ENCODE results near the gene CYP24A1.

CYP24A1 gene

DNA sequence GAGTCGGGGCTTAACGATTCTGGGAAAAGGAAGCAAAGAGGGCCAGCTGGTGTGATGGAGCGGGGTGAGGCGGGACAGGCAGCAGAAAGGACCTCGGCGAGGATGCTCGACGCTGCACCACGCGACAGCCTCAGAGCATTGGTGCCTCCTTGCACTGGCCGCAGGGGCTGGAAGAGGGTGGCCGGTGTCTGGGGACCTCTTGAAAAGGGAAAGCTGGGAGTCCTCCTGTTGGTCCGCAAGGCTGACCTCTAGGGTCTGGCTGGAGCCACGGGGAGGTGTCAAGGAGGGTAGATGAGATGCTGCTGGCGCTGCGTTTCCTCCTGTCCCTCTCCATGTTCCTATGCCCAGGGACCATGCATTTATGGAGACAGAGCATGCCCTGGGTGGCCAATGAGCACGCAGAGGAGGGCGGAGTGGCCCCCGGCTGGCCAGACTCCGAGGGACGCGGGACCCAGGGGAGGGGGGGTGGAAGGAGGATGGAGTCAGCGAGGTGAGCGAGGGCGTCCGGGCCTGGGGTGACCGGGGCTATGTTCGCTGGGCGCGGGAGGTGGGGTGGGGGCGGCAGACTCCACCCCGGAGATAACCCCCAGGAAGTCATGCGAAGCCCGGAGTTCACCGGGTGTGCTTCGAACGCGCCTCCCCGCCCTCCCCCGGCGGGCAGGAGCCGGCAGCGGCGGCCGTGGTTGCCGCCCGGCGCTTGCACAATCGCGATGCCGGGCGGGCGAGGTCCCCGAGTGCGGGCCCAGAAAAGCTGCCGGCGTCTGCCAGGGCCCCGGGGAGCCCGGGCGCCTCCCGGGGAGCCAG lies at the start of gene CYP24A1:
TSS of gene CYP24A1 (minus strand) at position 334 of the 804 bp plus-strand sequence. CDS start 407 bp downstream, outside the sequence.
- no peak for DNase-seq (ENCODE audit: low read depth)

DNA sequence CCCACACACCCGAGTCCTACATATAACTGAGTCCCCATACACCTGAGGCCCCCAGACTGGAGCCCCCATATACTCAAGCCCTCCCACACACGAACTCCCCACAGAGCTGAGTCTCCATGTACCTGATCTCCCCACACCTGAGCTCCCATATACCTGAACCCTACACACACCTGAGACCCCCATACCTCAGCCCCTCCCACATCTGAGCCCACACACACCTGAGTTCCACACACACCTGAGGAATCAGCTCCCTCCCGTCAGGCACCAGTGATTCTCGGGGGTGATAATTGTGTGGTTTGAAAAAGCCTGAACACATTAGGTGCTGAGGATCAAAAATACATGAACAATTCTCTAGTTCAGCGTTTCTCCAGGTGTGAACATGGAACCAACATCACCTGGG lies 49.5 kb upstream of the CYP24A1 start:
- no peak for DNase-seq (ENCODE audit: low read depth)

DNA sequence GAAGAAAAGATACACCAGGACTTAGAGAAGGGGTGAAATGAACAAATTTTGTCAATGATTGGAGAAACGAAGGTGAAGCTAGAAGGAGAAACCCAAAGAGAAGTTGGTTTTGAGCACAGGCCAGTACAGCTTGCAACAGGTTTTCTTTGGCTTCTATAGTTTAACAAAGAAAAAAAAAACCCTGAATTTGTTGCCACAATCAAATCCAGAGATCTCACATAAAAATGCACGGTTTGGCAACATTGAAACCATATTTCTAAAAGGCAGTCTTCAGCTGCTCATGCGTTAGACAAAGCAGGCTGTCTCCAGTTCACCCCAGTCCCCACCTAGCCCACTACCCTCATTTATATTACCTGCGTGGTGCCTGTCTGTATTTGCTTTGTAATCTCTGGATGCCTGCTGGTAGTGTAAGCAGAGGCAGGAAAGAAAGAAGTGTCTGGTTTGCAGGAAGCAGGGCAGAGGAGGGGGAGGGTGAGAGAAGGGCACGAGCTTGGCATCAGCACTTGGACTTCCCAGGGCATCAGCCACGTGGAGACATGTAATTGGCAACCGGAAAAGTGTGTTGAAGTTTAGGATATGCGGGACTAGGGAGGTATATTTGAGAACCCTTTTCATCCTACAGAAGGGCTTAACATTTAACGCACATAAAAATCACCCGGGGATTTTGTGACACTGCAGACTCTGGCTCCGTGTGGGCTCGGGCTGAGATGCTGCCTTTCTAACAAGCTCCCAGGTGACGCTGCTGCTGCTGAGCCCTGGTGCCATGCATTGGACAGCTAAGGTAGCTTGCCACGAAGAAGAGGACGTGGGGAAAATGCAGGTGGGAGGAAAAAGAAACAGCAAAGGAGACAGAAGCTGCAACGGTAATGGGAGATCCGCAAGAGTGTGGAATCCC lies 48.5 kb upstream of the CYP24A1 start:
- no peak for DNase-seq (ENCODE audit: low read depth)

DNA sequence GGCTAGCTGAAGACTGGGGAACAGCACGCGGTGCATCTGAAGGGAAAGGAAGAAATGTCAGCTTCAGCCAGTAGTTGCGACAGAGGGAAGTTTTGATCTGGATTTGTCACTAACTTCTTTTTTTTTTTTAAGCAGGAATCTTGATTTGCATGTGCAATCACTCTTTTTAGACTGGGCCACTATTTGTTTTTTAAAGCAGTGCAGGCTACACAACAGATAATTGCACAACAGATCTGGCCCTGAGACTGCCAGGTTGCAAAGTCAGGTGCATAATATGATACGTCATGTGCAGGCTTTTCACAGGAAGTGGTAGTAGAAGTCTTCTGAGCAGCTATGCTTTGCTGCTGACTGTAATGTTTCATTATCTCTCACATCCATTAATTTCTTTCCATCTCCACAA lies 47.6 kb upstream of the CYP24A1 start:
- no peak for DNase-seq (ENCODE audit: low read depth)

DNA sequence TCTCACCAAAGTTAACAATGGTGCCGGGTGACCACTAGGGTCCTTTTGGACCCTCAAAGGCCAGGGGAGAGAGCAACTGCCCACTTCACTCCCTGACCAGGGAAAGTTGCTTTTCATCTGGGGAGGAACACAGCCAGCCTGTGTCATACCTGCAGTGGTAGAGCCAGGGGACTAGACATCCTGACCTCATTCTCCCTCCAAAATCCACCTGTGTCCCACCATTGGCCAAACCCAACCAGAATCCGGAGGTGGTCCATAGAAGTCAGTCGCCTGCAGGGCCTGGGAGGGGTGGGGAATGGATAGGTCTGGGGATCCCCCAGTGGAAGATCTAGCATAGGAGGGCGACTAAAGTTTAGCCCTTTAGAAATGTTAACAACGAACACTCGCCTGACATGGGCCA lies 46.9 kb upstream of the CYP24A1 start:
- DNase-seq (ENCODE audit: low read depth), result no peak

DNA sequence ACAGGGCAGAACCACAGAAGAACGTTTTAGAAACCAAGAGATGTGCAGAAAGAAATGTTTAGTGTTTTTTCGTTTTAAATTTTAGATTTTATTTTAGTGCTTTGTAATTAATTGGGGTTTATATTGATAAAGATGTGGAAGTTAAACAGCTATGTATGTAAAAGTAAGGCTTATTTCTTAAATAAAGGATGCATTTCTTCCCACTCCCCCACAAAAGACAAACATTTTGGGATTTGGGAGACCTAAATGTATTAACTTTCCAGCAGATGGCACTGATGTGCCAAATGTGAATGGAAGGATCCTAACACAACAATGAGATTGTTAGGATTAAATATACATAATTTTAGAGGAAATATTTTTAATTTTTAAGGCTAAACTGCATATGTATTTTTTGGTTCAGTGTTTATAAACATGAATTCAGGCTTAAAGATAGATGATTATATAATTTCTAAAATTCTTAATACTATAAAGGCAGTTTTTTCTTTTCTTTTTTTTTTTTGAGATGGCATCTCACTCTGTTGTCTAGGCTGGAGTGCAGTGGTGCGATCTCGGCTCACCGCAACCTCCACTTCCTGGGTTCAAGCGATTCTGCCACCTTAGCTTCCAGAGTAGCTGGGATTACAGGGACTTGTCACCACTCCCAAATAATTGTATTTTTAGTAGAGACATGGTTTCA lies 46.1 kb upstream of the CYP24A1 start:
- no peak for DNase-seq (ENCODE audit: low read depth)

DNA sequence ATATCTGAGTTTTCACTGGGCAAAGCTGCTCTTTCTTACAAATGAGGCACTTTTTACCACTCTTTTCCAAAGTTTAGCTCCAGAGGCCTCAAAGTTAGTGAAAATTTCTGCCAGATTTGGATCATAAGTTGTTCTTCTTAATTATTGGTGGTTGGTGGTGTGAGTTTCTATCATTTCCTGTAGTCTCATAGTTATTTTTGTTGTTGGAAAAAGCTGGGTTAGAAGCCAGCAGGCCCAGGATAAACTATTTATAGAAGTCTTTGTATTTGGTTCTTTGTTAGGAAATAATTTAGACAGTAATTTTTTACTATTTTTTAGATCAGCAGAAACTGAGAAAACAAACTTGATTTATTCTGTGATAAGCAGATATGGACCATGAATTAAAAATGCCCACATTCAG lies 44.7 kb upstream of the CYP24A1 start:
- no peak for DNase-seq (ENCODE audit: low read depth)

DNA sequence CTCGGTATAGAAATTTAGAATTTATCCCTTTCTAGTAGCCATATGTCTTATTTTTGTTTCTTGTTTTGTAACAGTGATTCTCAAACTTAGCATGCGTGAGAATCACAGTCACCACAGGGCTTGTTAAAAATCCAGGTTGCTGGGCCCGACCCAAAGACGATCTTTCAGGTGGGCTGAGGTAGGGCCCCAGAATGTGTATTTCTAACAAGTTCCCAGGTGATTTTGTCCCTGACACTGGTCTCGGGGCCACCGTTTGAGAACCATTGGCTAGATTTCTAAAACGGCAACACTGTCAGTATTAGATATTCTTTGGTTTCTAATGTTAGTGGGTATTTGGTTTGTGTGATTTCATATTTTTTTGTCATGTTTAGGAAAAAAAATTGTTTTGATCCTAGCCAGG lies 44.0 kb upstream of the CYP24A1 start:
- no peak for DNase-seq (ENCODE audit: low read depth)

DNA sequence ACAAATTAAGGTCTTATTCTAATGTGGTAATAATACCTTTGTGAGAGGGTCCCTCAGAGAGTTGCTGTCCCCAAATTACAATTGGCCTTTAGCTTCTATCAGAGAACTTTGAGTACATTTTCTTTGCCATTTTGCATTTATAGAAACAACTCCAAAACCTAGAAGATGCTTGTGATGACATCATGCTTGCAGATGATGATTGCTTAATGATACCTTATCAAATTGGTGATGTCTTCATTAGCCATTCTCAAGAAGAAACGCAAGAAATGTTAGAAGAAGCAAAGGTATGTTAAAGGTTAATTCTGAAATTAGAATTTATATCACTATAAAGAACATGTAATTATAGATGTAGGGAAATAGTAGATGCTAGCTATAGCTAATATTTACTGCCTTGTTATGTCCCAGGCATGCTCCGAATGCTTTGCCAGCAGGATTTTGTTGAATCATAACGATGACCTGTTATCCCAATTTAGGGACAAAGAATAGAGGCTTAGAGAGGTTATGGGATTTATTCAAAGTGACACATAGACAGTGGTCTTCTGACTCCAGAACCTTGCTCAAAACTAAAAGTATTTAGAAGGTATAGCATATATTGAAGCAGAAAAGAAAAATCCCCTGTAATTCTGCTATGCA lies 41.5 kb upstream of the CYP24A1 start:
- DNase-seq (ENCODE audit: low read depth), result no peak

DNA sequence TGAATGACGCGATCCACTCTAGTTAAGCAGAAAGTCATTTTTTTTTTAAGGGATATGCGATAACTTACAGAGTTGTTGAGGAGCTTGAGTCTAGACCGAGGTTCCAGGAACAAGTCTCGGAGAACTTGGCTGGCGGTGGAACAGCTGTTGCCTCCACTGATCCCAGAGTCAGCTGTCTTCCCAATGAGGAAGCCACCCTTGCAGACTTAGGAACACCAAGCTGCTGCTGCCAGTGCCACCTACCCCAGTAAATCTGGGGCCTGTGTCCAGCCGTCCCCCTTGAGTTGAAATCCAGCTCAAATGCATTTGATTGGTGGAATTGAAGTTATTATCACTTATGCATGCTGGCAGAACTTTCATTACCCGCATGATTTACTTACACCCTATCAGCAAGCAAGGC lies 40.8 kb upstream of the CYP24A1 start:
- no peak for DNase-seq (ENCODE audit: low read depth)

DNA sequence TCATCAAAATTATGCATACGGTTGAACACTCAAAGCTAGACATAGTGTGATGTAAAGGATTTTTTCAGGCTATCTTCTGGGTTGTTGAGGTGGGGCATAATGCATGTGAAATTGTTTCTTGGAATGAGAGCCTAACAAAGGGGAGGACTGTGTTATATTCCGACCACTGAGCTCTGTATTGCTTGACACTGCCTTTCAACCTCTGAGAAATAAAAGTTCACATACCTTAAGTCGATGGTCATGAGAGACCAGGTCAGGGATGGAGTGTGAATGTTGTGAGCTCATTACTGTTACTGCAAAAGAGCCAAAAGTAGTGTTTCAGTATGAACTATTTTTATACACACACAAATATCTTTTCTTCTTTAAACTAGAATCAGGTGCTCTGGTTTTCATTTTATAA lies 39.1 kb upstream of the CYP24A1 start:
- DNase-seq (ENCODE audit: low read depth), result no peak

DNA sequence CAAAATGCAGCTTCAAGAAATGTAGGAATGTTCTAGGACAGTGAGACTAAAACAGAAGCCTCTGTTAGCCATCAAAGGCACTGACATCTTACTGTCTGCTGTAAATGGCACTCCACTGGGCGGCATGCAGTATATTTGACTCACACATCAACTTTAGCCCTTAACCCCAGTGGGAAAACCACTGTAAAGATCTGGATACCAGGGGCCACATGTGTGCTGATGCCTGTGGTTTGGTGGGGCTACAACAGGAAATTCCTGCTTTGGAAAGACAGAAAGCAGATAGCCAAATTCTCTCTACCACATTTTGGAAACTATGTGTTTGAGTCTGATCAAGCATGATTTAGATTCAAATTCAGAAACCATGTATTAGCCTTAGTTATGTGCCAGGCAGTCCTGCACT lies 38.4 kb upstream of the CYP24A1 start:
- DNase-seq (ENCODE audit: low read depth), result no peak

DNA sequence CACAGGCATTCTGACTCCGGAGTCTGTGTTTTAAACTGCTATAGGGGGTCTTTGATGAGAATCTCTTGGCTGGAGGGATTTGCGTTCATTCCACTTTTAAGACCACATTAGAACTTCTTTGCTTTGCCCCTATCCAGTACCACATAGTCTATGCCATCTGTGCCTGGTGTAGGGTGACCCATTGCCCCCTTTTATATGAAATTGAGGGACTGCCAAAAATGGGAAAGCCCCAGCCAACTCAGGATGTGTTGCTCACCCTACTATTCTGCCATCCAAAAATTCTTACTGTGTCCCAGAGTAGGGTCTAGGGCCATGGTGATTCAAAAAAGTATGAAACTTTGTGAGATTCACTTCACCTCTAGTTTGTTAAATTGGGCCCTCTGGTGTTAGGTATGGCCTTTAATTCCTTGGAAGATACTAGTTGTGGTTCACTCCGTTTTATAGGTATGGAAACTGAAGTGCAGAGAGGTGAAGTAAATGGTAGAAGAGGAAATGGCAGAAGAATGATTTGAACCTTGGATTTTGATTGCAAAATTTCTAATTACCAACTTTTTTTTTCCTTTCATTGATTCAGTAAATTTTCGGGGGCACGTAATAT lies 35.5 kb upstream of the CYP24A1 start:
- DNase-seq (ENCODE audit: low read depth), result no peak

DNA sequence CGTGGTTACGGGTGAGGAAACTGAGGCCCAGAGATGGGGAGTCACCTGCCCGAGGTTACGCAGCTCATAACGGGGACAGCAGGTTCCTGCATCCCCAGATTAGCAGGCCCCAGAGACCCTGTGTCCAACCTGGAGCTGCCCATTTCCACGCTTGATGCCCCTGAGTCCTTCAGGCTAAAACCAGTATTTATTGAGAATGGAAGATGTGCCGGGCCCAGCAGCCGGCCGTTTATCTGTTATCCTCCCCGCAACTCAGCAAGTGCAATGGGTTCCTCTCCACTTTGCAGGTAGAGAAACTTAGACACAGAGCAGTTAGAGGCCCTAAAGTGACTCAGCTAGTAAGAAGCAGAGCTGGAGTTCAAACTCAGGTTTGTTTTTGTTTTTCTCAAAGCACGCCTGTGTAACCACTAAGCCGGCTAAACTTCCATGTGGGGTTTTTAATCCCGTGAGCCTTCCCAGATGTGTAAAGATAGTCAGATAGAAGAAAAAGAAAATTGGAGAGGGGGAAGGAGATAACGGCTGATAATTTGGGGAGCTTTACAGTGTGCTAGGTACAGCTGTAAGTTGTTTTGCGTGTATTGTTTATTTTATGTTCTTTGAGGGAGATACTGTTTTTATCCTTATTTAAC lies 34.9 kb upstream of the CYP24A1 start:
- DNase-seq (ENCODE audit: low read depth), result no peak

DNA sequence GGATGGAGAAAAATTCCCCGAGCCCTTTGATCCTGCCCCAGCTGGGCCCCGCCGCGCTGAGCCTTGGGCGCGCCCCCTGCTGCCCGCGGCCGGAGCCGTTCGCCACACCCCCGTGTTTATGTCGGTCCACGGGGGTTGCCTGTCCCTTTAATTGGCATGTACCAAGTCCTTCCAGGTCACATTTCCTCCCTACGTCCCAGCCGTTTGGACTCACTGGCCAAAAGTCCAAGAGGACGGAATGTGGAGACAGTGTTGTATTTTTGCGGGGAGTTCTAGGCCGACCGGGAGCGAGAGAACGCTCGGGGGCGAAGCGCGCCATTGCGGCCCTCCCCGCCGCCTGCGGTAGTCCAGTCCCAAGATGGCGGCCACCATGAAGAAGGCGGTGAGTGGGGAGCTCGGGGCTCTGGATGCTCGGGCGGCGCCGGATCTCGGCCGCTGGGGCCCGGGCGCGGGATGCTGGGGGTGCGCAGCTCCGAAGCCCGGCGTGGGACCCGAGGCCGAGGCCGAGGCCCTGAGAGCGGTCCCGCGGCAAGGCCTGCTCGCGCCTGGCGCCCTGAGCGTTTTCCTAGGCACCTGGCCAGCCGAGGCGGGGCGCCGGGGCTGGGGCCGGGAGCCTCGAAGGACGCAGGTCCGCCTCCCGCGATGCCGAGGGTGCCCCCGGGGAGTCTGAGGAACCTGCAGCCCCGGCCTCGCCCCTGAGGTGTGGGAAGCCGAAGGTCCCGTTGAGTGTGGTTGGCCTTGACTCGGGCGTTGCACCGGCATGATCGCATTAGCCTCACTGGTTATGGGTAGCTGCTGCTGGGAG lies 34.2 kb upstream of the CYP24A1 start, which contains the start of gene PFDN4:
TSS of gene PFDN4 (plus strand) at position 345 of the 805 bp plus-strand sequence. CDS start at position 359, 14 bp downstream.
- peak; percentile 65 for DNase-seq (ENCODE audit: low read depth)

DNA sequence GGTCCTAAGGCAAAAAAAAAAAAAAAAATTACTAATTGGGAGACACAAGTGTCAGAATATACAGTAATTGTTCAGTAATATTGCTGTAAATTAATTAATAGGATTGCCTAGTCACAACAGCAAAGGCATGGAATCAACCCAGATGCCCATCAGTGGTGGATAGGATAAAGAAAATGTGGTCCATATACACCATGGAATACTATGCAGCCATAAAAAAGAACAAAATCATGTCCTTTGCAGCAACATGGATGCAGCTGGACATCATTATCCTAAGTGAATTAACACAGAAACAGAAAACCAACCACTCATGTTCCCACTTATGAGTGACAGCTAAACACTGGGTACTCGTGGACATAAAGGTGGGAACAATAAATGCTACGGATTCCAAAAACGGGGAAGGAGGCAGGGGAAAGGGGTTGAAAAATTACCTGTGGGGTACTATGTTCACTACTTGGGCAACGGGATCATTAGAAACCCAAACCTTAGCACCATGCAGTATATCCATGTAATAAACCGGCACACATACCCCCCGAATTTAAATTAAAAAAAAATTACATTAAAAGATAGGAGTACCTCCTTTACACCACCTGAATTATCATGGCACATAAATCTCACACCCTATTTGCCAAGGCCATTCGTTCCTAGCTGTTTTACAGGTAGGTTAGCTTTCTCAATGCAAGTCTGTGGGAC lies 33.4 kb upstream of the CYP24A1 start:
- no peak for DNase-seq (ENCODE audit: low read depth)

DNA sequence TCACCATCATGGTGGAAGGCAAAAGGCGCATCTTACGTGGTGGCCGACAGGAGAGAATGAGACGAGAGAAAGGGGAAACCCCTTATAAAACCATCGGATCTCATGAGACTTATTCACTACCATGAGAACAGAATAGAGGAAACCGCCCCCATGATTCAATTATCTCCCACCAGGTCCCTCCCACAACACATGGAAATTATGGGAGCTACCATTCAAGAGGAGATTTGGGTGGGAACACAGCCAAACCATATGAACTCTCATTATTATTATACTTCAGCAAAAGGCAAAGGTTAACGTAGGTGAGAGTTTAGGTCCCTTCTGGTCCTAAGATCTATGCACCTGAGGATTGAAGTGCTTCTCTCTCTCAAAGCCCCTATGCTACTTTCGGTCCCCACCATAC lies 31.7 kb upstream of the CYP24A1 start:
- DNase-seq (ENCODE audit: low read depth), result no peak

DNA sequence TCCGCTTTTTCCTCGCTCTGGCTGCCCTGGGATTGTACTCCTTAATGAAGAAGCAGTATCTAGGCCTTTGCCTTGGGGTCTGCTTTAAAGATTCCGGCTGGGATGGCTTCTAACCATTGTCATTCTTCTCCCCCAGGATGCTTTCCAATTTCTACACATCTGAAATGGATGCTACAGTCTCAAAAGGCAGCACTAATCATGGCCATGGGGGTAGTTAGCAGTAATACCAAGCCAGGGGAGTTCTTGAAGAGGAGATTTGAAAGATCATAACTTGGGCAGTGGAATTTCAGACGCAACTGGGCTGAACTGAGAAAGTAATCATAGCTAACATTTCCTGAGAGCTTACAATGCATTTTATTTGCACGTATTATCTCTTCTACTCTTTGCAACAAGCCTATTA lies 30.7 kb upstream of the CYP24A1 start:
- DNase-seq (ENCODE audit: low read depth), result no peak

DNA sequence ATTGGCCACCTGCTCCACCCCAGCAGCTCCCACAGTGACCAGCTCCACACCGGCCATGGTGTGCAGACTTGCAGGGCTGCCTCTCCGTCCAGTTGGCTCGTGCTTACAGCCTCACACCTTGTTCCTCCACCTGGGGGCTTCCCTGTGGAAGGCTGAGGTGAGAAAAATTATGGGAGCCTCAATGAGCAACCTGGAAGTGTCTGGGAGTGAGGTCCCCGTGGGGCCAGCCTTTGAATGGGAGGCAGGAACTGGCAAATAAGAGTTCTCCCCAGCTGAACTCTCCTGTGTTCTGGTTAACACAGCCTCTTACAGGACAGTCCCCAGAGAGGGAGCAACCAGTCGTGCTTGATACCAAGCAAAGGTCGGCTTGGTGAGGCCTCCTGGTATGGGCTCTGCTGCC lies 30.3 kb upstream of the CYP24A1 start:
- no peak for DNase-seq (ENCODE audit: low read depth)

DNA sequence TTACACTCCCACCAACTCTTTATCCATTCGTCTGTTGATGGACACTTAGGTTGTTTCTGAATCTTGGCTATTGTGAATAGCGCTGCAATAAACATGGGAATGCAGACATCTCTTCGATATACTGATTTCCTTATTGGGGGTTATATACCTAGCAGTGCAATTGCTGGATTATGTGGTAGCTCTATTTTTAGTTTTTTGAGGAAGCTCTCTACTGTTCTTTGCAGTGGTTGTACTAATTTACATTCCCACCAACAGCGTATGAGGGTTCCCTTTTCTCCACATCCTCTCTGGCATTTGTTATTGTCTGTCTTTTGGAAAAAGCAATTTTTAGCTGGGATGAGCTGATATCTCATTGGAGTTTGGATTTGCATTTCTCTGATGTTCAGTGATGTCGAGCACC lies 29.5 kb upstream of the CYP24A1 start:
- no peak for DNase-seq (ENCODE audit: low read depth)

Measured in stimulated activated CD8-positive, alpha-beta memory T cell treated with anti-CD3 and anti-CD28 coated beads, Interleukin-12 subunit alpha, Interleukin-12 subunit beta, amount 100 ng/mL, for 4 hours (primary cell).